G401.6 (cell line): ENCODE results near the gene PAK4.

Experiments used
- FAIRE-seq: peaks from 2 replicates; lab custom pipeline; 2012; peaks lifted over from hg19 to GRCh38; lab: Jason Lieb, UNC

PAK4 gene

DNA sequence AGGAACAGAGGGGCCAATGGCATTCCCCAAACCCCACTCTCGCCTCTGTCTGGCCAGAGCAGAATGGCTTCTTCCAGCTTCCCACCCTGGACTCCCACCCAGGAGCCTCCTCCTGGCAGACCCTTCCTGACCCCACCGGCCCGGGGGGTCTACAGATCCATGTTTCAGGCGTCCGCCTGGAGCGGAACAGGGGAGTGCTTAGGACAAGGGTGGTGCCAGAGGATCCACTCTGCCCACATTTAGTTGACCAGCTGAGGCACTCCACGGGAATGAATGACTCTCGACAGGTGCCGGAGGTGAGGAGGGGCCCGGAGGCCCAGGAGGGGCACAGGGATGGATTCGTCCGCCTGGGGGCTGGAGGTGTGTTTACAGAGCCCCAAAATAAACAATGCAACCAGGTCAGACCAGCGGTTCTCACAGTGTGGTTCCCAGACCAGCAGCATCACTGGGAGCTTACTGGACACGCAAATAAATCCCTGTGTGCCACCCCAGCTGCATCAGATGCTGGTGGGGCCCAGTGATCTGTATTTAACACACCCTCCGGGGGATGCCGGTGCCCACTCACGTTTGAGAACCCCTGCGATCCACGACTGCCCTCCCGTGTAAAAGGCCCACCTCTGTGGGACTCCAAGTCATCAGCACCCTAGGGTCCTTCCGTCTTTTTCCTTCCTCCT lies 56.1 kb downstream of the PAK4 start:
- FAIRE-seq: no peak

- FAIRE-seq: no peak
Measured at GRCh38 chr19:39182174-39182505, 56.6 kb downstream of the PAK4 start.

DNA sequence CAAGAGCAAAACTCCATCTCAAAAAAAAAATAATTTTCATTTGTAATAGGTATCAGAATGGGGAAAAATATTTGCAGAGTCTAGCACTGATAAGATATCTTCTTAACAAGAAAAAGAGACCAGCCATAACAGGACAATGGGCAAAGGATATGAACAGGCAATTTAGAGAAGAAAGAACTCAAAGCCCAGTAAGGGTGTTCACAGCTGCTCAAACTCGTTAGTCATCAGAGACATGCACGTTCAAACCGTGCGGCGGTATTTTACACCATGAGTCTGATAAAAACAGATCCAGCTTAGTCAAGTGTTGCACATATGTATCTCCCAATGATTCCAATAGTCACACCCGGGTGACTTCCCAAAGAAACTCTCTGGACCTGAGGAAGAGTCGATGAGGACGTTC lies 57.5 kb downstream of the PAK4 start:
- FAIRE-seq: no peak

DNA sequence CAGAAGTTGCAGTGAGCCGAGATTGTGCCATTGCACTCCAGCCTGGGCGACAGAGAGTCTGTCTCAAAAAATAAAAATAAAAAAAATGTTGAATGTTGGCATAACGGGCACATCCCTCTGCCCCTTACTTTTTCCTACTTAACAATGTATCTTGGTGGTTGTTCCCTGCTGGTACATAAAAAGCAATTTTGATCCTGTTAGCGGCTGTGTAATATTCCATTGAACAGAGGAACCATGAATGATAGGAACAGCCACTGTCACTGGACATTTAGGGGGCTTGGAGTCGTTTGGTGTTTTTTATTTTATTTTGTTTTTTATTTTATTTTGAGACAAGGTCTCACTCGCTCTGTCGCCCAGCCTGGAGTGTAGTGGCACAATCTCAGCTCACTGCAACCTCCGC lies 60.8 kb downstream of the PAK4 start:
- FAIRE-seq: no peak

- FAIRE-seq: no peak
Measured at GRCh38 chr19:39187552-39187943, 62.0 kb downstream of the PAK4 start.

- no peak for FAIRE-seq
Measured at GRCh38 chr19:39188960-39189359, 63.4 kb downstream of the PAK4 start.

DNA sequence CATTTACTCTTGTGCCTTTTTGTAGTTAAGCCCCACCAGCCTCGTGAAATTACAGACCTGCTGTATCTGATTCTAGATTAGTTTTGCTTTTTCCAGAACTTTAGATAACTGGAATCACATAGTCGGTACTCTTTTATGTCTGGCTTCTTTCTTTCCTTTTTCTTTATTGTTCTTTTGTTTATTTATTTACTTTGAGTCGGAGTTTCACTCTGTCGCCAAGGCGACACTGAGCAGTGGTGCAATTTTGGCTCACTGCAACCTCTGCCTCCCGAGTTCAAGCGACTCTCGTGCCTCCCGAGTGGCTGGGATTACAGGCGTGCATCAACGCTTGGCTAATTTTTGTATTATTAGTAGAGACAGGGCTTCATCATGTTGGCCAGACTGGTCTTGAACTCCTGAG lies 65.2 kb downstream of the PAK4 start:
- FAIRE-seq: no peak

- FAIRE-seq: no peak
Measured at GRCh38 chr19:39192846-39193245, 67.3 kb downstream of the PAK4 start.

- no peak for FAIRE-seq
Measured at GRCh38 chr19:39193803-39194202, 68.2 kb downstream of the PAK4 start.

DNA sequence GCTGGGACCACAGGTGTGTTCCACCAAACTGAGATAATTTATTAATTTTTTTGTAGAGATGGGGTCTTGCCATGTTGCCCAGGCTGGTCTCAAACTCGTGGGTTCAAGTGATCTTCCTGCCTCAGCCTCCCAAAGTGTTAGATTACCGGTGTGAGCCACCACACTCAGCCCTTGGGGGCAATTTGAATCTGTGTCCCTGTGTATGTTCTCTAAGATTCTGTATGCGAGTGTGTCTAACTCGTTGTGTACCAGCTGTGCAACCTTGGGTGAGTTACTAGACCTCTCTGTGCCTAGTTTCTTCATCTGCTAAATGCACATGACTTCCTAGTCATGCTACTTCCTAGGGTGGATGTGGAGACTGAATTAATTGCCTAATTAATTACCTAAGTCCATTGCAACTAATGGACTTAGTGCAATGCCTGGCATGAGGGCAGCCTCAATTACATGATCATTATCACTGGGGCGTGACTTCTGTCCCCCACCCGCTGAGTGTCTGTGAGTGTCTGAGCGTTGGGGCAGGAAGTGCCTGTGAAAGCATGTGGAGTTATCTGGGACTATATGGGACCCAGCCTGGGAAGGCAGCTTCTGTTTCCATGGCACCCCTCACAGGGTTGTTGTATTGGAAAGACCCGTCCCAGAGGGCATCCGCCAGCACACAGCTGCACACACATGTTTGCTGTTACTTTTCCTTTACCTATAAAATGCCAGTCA lies 69.4 kb downstream of the PAK4 start:
- no peak for FAIRE-seq

GRCh38 chr19:39195755-39196154 lies 70.2 kb downstream of the PAK4 start:
- no peak for FAIRE-seq

- no peak for FAIRE-seq
Measured at GRCh38 chr19:39196320-39196719, 70.7 kb downstream of the PAK4 start.

- no peak for FAIRE-seq
Measured at GRCh38 chr19:39196860-39197562, 71.4 kb downstream of the PAK4 start, which contains the start of gene NCCRP1. Gene NCCRP1, plus strand, starts transcription at chr19:39196964. Its CDS starts 19 bp downstream, at chr19:39196983.

DNA sequence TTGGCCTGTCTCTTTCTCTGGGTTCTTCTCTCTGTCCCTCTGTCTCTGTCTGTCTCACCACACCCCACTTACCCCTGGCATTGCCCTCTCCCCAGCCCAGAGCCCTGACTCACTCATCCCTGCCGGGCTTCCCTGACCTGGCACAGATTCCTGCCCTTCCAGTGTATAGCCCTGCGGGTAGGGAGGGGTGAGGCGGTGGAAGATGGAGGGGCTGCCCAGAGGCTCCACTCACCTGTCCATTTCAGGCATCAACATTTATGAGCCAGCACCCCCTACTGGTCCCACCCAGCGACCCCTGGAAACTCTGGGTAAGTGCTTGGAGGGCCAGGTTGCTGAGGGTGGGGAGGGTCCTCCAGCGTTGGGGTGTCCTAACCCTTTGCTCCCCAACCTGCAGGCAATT lies 72.2 kb downstream of the PAK4 start:
- FAIRE-seq: no peak

- FAIRE-seq: no peak
Measured at GRCh38 chr19:39199025-39199424, 73.4 kb downstream of the PAK4 start.

DNA sequence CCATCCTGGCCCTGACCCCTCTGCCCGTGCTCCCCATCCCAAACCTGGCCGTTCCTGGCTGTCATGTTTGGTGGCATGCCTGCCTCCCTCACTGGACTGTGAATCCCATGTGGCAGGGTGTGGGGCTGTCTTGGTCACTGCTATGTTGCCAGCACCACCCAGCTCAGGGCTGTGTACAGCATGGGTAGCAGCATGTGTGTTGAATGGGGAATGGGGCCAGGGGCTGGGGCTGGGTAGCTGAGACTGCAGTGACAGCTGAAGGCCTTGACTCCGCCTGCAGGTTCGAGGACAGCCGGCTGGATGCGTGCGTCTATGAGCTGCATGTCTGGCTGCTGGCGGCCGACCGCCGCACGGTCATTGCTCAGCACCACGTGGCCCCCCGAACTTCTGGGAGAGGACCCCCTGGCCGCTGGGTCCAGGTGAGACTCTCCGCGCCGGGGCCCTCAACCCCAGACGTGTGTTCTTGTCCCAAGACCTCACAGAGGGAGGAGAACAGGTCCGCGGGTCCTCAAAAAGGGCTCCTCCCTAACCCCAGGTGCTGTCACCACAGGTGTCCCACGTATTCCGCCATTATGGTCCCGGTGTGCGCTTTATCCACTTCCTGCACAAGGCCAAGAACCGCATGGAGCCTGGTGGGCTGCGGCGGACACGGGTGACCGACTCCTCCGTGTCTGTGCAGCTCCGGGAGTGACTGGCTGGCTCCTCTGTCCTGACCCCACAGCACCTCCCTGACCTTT lies 74.6 kb downstream of the PAK4 start:
- no peak for FAIRE-seq

- no peak for FAIRE-seq
Measured at GRCh38 chr19:39200803-39201115, 75.2 kb downstream of the PAK4 start.

GRCh38 chr19:39202998-39203355 lies 77.4 kb downstream of the PAK4 start:
- no peak for FAIRE-seq

DNA sequence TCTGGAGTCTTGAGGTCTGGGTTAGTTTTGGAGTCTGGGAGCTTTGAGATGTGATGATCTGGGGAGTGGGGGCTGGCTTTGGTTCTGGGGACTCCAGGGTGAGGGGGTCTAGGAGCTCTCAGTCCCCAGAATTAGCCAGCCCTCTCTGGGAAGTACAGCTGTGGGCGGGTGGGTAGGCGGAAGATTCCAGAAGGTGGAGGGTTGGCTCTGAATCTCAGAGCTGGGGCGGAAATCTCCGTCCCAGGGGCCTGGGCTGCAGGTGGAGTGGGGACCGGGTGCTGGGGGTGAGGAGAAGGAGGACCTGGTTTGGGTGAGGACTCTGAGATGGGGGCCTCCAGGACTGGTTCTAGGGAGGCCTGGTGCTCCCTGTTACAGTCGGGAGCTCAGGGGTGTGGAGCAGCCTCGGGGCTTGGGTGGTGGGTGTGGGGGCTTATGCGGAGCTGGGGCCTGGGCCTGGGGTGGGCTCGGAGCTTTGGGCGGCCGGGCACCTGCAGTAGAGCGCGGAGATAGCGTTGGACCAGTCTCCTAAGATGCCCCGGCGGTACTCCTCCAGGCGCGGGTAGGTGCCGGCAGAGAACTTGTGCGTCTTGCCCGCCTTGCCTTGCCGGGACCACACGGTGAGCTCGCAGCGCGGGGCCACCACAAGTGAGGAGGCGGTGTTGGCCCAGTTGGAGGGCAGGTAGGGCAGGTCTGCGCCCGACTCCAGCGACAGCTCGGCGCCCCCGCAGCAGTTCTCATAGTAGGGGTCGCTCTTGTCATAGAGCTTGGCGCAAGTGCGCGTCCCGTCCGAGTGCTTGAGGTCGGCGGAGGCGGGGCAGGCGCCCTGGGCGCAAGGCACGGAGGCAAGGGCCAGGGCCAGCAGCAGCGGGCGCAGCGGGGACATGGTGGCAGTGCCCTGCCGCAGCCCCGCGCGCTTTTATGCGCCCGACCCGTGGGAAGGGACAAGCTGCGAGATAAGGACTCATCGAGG lies 78.1 kb downstream of the PAK4 start, which contains the start of gene SYCN:
SYCN (minus strand) TSS at position 892 of the 970 bp plus-strand sequence; CDS start at position 883, 9 bp downstream.
- no peak for FAIRE-seq

DNA sequence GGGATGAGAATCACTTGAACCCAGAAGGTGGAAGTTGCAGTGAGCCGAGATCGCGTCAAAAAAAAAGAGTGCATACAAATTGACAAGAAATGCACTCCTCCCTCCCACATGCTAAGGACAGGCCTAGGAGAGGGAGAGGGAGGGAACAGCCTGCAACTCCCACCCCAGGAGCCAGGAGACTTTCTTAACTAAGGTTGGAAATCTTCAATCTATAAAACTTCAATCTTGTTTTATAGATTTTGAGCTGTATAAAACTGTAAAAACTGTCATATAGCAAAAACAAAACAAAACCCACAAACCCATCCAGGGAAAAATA lies 79.8 kb downstream of the PAK4 start:
- FAIRE-seq: no peak

DNA sequence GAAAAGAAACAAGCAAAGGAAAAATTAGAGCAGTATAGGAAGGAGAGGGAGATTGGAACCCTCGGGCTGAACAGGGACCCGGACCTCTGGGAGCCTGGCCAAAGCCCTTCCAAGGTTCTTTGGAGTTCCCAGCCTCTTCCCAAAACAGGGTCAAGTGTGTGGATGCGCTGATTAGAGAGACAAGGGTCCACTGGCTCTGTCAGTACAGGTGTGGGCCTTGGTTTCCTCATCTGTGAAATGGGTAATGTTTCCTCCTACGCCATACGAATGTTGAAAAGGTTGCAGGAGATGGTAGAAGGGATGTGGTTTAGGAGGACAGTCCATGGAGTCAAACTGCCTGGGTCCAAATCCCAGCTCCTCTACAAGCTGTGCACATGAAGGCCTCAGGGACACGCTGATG lies 80.5 kb downstream of the PAK4 start:
- FAIRE-seq: no peak

DNA sequence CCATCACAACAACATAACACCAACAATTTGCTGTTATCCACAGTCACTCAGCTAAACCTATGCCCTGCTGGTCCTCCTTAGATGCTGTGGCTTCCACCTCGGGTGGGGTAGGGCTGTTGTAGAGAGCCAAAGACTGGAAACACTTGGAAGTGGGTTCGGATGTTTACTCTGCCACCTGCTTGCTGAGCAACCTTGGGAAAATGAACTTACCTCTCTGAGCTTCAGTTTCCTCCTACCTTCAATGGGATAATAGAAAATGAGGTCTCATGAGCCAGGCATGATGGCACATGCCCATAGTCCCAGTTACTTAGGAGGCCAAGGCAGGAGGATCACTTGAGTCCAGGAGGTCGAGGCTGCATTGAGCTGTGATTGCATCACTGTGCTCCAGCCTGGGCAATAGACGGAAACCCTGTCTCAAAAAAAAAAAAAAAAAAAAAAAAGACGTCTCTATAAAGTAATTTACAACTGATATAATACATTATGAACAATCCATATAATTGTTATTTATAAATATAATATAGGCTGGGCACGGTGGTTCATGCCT lies 81.8 kb downstream of the PAK4 start:
- FAIRE-seq: no peak
